ENCODE results near the gene GPC6.

The GPC6 gene

DNA sequence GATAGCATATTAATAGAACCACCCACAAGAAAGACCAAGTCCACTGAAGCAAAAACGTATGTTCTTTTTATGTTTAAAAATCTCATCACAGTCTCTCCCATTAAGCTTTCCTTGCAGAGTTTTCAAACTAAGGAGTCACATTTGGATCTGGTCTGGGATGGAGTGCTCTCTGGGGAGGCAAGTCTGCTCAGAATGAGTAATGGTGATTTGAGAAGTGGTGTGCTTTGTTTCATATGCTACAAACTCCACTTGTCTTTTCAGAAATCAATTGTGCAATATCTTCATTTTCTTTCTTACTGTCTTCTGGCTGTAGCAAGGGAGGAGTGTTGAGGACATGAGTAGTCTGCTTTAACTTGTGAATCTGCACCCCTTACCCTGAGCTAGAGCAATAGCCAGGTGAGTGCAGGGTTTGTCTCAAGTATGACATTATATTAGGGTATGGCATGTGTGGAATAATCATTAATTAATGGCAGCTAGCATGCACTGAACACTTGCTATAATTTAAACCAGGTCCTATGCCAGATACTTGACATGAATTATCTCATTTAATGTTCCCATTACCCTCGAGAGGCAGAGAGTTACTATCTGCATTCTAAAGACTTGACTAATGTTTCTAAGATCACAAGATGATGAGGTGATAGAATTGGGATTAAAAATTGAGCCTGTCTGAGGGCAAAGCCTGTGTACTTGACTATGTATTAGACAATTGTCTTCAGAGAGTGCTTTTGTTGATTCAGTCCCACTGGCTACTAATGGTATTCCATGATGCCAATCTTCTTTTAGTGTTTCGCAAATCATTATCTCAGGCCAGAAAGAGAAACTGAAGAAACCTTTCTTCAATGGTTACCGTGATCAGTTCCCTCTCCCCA lies 171.8 kb downstream of the GPC6 start:
- no peak for DNase-seq
- Mint-ChIP-seq H3K36me3 (ENCODE audit: low read depth) (peaks cover 17% of the 10 kb centered on the region), H3K4me1 (peaks cover 21% of the 10 kb centered on the region), H3K27ac (peak overlapping the region; percentile 23), H3K9me3 (peaks cover 6% of the 10 kb centered on the region), H3K27me3 (ENCODE audit: low read depth, poor library complexity) (no peaks in the 10 kb centered on the region), H3K4me3 (no peak overlapping the region)
- TF ChIP-seq CTCF (IDR thresholded peaks at IDR 0.05) = no peak

DNA sequence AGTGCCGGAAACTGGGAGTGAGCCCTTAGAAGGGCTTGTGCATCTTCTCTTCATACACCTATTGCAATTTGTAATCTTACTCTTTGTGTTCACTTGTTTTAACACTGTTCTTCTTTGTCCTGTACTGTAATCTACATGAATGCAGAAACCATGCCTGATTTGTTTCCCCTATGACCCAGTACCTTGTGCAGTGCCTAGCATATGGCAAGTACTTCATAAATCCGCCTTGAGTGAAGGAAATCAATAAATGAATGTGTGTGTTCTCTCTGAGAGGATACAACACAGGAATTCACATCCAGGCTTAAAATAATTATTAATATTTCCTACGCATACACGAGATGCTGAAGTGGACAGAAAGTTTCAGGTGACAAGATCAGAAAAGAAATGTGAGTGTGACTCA lies 172.6 kb downstream of the GPC6 start:
- Mint-ChIP-seq H3K36me3 (ENCODE audit: low read depth) (peaks cover 11% of the 10 kb centered on the region), H3K9me3 (peaks cover 6% of the 10 kb centered on the region), H3K27me3 (ENCODE audit: low read depth, poor library complexity) (no peaks in the 10 kb centered on the region), H3K27ac (no peak overlapping the region), H3K4me1 (peaks cover 21% of the 10 kb centered on the region), H3K4me3 (no peak overlapping the region)
- no peak for TF ChIP-seq CTCF (IDR thresholded peaks at IDR 0.05)
- DNase-seq = no peak

GRCh38 chr13:93406136-93406535 lies 179.5 kb downstream of the GPC6 start:
- no peak for TF ChIP-seq CTCF (IDR thresholded peaks at IDR 0.05)
- Mint-ChIP-seq H3K36me3 (ENCODE audit: low read depth) (no peaks in the 10 kb centered on the region), H3K27me3 (ENCODE audit: low read depth, poor library complexity) (no peaks in the 10 kb centered on the region), H3K4me1 (peaks cover under 1% of the 10 kb centered on the region), H3K4me3 (no peak overlapping the region), H3K27ac (no peak overlapping the region), H3K9me3 (no peaks in the 10 kb centered on the region)
- no peak for DNase-seq

DNA sequence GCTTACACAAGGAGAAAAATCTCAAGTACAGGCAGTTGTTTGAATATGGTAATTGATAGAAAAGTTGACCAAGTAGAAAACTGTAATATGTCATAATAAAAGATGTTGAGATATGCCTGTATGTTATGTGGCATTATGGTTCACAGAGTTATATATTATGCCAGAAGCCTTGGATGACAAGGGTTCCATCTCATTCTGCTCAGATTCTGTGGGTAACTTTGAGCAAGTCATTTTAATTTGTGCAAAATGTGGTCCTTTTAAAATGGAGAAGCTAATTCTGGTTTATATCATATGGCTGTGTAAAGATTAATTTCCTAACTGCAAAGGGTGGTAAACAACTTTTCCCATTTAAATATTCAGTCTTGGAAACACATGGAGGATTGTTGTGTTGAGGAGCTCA lies 180.9 kb downstream of the GPC6 start:
- H3K27me3 Mint-ChIP-seq (ENCODE audit: low read depth, poor library complexity) = no peaks in the 10 kb centered on the region
- no peaks in the 10 kb centered on the region for H3K36me3 Mint-ChIP-seq (ENCODE audit: low read depth)
- no peak overlapping the region for H3K27ac Mint-ChIP-seq
- H3K9me3 Mint-ChIP-seq = no peaks in the 10 kb centered on the region
- DNase-seq = no peak
- no peak overlapping the region for H3K4me3 Mint-ChIP-seq
- no peak for TF ChIP-seq CTCF (IDR thresholded peaks at IDR 0.05)
- H3K4me1 Mint-ChIP-seq = no peaks in the 10 kb centered on the region

GRCh38 chr13:93409001-93409400 lies 182.4 kb downstream of the GPC6 start:
- H3K27ac Mint-ChIP-seq = no peak overlapping the region
- no peaks in the 10 kb centered on the region for H3K36me3 Mint-ChIP-seq (ENCODE audit: low read depth)
- peaks cover under 1% of the 10 kb centered on the region for H3K4me1 Mint-ChIP-seq
- no peaks in the 10 kb centered on the region for H3K9me3 Mint-ChIP-seq
- H3K27me3 Mint-ChIP-seq (ENCODE audit: low read depth, poor library complexity) = no peaks in the 10 kb centered on the region
- no peak overlapping the region for H3K4me3 Mint-ChIP-seq
- TF ChIP-seq CTCF (IDR thresholded peaks at IDR 0.05) = no peak
- no peak for DNase-seq

- TF ChIP-seq CTCF (IDR thresholded peaks at IDR 0.05) = no peak
- Mint-ChIP-seq H3K27ac (no peak overlapping the region), H3K9me3 (no peaks in the 10 kb centered on the region), H3K27me3 (ENCODE audit: low read depth, poor library complexity) (no peaks in the 10 kb centered on the region), H3K4me3 (no peak overlapping the region), H3K4me1 (peaks cover 5% of the 10 kb centered on the region), H3K36me3 (ENCODE audit: low read depth) (no peaks in the 10 kb centered on the region)
- DNase-seq = no peak
Measured at GRCh38 chr13:93409816-93410215, 183.2 kb downstream of the GPC6 start.

Data from nephron progenitor cell (in vitro differentiated cells).